DOHH2 (cell line): ENCODE data around the gene RPL32.

Experiments
- EZH2phosphoT487 ChIP-seq: fragments of 200-600 bp; sonication (generic); IDR thresholded peaks from 2 replicates; pipeline ENCODE4 v1.6.1; 2017; ENCODE audit warnings: borderline replicate concordance, mild to moderate bottlenecking, antibody characterized with exemption, low read length, moderate library complexity, mixed read lengths
- TF ChIP-seq, protein P1 (sequence below): fragments of 200-600 bp; sonication (generic); IDR thresholded peaks from one replicate; pipeline ENCODE4 v1.5.1; 2014; ENCODE audit warnings: antibody characterized with exemption, mild to moderate bottlenecking, low read depth, low read length; ENCODE audit not compliant: poor library complexity, severe bottlenecking

- no peak for TF ChIP-seq EZH2phosphoT487
- TF ChIP-seq, protein P1, sequence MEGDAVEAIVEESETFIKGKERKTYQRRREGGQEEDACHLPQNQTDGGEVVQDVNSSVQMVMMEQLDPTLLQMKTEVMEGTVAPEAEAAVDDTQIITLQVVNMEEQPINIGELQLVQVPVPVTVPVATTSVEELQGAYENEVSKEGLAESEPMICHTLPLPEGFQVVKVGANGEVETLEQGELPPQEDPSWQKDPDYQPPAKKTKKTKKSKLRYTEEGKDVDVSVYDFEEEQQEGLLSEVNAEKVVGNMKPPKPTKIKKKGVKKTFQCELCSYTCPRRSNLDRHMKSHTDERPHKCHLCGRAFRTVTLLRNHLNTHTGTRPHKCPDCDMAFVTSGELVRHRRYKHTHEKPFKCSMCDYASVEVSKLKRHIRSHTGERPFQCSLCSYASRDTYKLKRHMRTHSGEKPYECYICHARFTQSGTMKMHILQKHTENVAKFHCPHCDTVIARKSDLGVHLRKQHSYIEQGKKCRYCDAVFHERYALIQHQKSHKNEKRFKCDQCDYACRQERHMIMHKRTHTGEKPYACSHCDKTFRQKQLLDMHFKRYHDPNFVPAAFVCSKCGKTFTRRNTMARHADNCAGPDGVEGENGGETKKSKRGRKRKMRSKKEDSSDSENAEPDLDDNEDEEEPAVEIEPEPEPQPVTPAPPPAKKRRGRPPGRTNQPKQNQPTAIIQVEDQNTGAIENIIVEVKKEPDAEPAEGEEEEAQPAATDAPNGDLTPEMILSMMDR = no peak
Observed at GRCh38 chr3:12808587-12808986, 32.8 kb downstream of the RPL32 start.
